IMR-90 (cell line): Measurements from ENCODE around the gene RUNX3. TPM values are rescaled to one million over a fixed set of nuclear protein-coding genes. Genes with fewer than 3 reads are reported as not detected.

ENCODE experiments used
- ATAC-seq: fragments of 200-7000 bp; cut with Tn5 transposase; 2 replicates; pipeline ENCODE4 v1.9.1; 2020; ENCODE audit warnings: low read depth, mild to moderate bottlenecking, moderate library complexity
- BruUV-seq: library from RNA; stranded (reverse); fragments of 400-500 nt; replicated peaks from 2 replicates; lab custom pipeline; 2021; lab: Mats Ljungman, UMichigan
- CTCF ChIA-PET: fragments of 300-600 bp; formaldehyde crosslinking; extraction: SDS; loops from one replicate; lab custom pipeline; 2021; ENCODE audit warnings: antibody characterized with exemption; lab: Yijun Ruan, JAX
- POLR2A ChIA-PET: fragments of 300-600 bp; sonication (Branson Sonifier 250); formaldehyde crosslinking; loops from one replicate; lab custom pipeline; 2022; ENCODE audit warnings: antibody characterized with exemption; ENCODE audit not compliant: unreplicated experiment; lab: Charles Lee
- DNase-seq: peaks from one replicate; pipeline ENCODE4 v3.0.0; 2013
- H2AFZ ChIP-seq: replicated peaks from 2 replicates; pipeline ENCODE3; 2013; ENCODE audit warnings: low read length, mild to moderate bottlenecking; ENCODE audit not compliant: poor library complexity
- H2AK5ac ChIP-seq: 2 replicates; pipeline ENCODE4 v1.6.1; 2013; ENCODE audit warnings: low read depth, low read length, inconsistent platforms
- H2AK9ac ChIP-seq: replicated peaks from 2 replicates; pipeline ENCODE3; 2013; ENCODE audit warnings: mild to moderate bottlenecking, low read depth, low read length, moderate library complexity; ENCODE audit not compliant: poor library complexity
- H2BK120ac ChIP-seq: 2 replicates; pipeline ENCODE4 v1.6.1; 2013; ENCODE audit warnings: low read depth, low read length, inconsistent platforms
- H2BK15ac ChIP-seq: 3 replicates; pipeline ENCODE4 v1.6.1; 2013; ENCODE audit warnings: low read depth, low read length, inconsistent platforms
- H2BK20ac ChIP-seq: 2 replicates; pipeline ENCODE4 v1.6.1; 2013; ENCODE audit warnings: low read depth, mild to moderate bottlenecking, inconsistent platforms, low read length, moderate library complexity
- H2BK5ac ChIP-seq: 2 replicates; pipeline ENCODE4 v1.6.1; 2013; ENCODE audit warnings: mild to moderate bottlenecking, low read depth, low read length, inconsistent platforms; ENCODE audit not compliant: poor library complexity, severe bottlenecking
- H3K14ac ChIP-seq: replicated peaks from 2 replicates; pipeline ENCODE4 v1.6.1; 2013; ENCODE audit warnings: low read depth, low read length, inconsistent platforms
- H3K18ac ChIP-seq: 2 replicates; pipeline ENCODE4 v1.6.1; 2013; ENCODE audit warnings: low read depth, low read length, control low read depth
- H3K23ac ChIP-seq: 2 replicates; pipeline ENCODE4 v1.6.1; 2013; ENCODE audit warnings: low read depth, low read length, inconsistent platforms
- H3K27ac ChIP-seq: 2 replicates; pipeline ENCODE4 v1.5.1; 2013; ENCODE audit warnings: mild to moderate bottlenecking, control low read depth, low read length; ENCODE audit not compliant: insufficient read depth
- H3K27me3 ChIP-seq: 2 replicates; pipeline ENCODE4 v1.6.1; 2013; ENCODE audit warnings: low read length; ENCODE audit not compliant: control insufficient read depth, insufficient read depth
- H3K36me3 ChIP-seq: 2 replicates; pipeline ENCODE4 v1.6.1; 2013; ENCODE audit warnings: low read length, mixed read lengths; ENCODE audit not compliant: control insufficient read depth, insufficient read depth
- H3K4ac ChIP-seq: 2 replicates; pipeline ENCODE4 v1.6.1; 2013; ENCODE audit warnings: low read depth, low read length, inconsistent platforms
- H3K4me1 ChIP-seq: 2 replicates; pipeline ENCODE4 v1.6.1; 2013; ENCODE audit warnings: low read length, mixed read lengths; ENCODE audit not compliant: control insufficient read depth, insufficient read depth
- H3K4me2 ChIP-seq: 2 replicates; pipeline ENCODE4 v1.6.1; 2013; ENCODE audit warnings: low read depth, mild to moderate bottlenecking, control low read depth, low read length, moderate library complexity
- H3K4me3 ChIP-seq: 2 replicates; pipeline ENCODE4 v1.5.1; 2013; ENCODE audit warnings: low read depth, mild to moderate bottlenecking, control low read depth, low read length, moderate library complexity; ENCODE audit not compliant: insufficient read depth
- H3K56ac ChIP-seq: 2 replicates; pipeline ENCODE4 v1.6.1; 2013; ENCODE audit warnings: low read length, inconsistent platforms; ENCODE audit not compliant: insufficient read depth; ENCODE audit errors: extremely low read depth
- H3K79me1 ChIP-seq, 2 experiments: 2 replicates each; pipeline ENCODE4 v1.6.1; 2013; ENCODE audit warnings: low read length in 2 of 2, inconsistent platforms in 1 of 2, low read depth in 1 of 2
- H3K9ac ChIP-seq: 2 replicates; pipeline ENCODE4 v1.6.1; 2013; ENCODE audit warnings: low read depth, low read length, control low read depth
- H3K9me1 ChIP-seq: 2 replicates; pipeline ENCODE4 v1.6.1; 2013; ENCODE audit warnings: low read length, inconsistent platforms; ENCODE audit not compliant: insufficient read depth
- H3K9me3 ChIP-seq: 2 replicates; pipeline ENCODE4 v1.6.1; 2013; ENCODE audit warnings: low read length; ENCODE audit not compliant: control insufficient read depth, insufficient read depth
- H4K20me1 ChIP-seq: 2 replicates; pipeline ENCODE4 v1.6.1; 2013; ENCODE audit warnings: low read length, inconsistent platforms; ENCODE audit not compliant: insufficient read depth
- H4K5ac ChIP-seq: 2 replicates; pipeline ENCODE4 v1.6.1; 2013; ENCODE audit warnings: mild to moderate bottlenecking, low read depth, low read length, control low read depth
- H4K8ac ChIP-seq, 2 experiments: 2 replicates each; pipeline ENCODE4 v1.6.1; 2013; ENCODE audit warnings: low read depth in 2 of 2, low read length in 2 of 2, control low read depth in 1 of 2, inconsistent platforms in 1 of 2
- H4K91ac ChIP-seq: 2 replicates; pipeline ENCODE4 v1.6.1; 2013; ENCODE audit warnings: low read depth, low read length, inconsistent platforms; ENCODE audit not compliant: insufficient read depth
- MAZ ChIP-seq: IDR thresholded peaks from 2 replicates; pipeline ENCODE4 v1.6.1; 2012; ENCODE audit warnings: low read depth, mild to moderate bottlenecking, low read length, improper control_type of control experiment, moderate library complexity, borderline replicate concordance
- MXI1 ChIP-seq: IDR thresholded peaks from 2 replicates; pipeline ENCODE4 v1.6.1; 2012; ENCODE audit warnings: low read depth, mild to moderate bottlenecking, low read length, moderate library complexity, borderline replicate concordance
- RCOR1 ChIP-seq: IDR thresholded peaks from 2 replicates; pipeline ENCODE4 v1.6.1; 2012; ENCODE audit warnings: mild to moderate bottlenecking, low read length, improper control_type of control experiment; ENCODE audit not compliant: insufficient replicate concordance
- WGBS, 2 experiments: methylation state at CpG; one replicate each; pipeline versions ENCODE4 v1.1.5 to v1.1.7; 2013; ENCODE audit warnings: missing lambda C conversion rate in 2 of 2; ENCODE audit not compliant: insufficient read length in 1 of 2; ENCODE audit errors: extremely low coverage in 2 of 2; 5-methylcytosine and 5-hydroxymethylcytosine counted together
- dilution Hi-C: fragments of 300-500 bp; cut with HindIII; formaldehyde crosslinking; loops from one replicate; pipeline ENCODE4 v1.14.3; 2018; ENCODE audit warnings: low sequenced_read_pairs; ENCODE audit not compliant: unreplicated experiment
- in situ Hi-C: fragments of 300-500 bp; cut with MboI; formaldehyde crosslinking; loops from 3 replicates; pipeline ENCODE4 v1.14.3; 2019; ENCODE audit warnings: low sequenced_read_pairs, inconsistent platforms, mixed read lengths
- intact Hi-C: fragments of 100-400 bp; cut with micrococcal nuclease; formaldehyde crosslinking; loops from 2 replicates; pipeline ENCODE4 v1.10.0; 2022
- polyA plus RNA-seq, 3 experiments: library from polyadenylated mRNA; depleted of rRNA; stranded (reverse); fragments of >200 nt; gene quantifications; 2 replicates each; pipeline ENCODE4 v1.2.3, GENCODE V29; 2012; ENCODE audit warnings: low replicate concordance in 1 of 3
- total RNA-seq: library from RNA; depleted of rRNA; stranded (reverse); fragments of >200 nt; gene quantifications from 2 replicates; pipeline ENCODE4 v1.2.3, GENCODE V29; 2012

RUNX3 gene
- total and polyA plus RNA-seq, 2 of the 4 experiments (the other 2 are of a cell fraction): 0.07 TPM; not detected in 1

DNA sequence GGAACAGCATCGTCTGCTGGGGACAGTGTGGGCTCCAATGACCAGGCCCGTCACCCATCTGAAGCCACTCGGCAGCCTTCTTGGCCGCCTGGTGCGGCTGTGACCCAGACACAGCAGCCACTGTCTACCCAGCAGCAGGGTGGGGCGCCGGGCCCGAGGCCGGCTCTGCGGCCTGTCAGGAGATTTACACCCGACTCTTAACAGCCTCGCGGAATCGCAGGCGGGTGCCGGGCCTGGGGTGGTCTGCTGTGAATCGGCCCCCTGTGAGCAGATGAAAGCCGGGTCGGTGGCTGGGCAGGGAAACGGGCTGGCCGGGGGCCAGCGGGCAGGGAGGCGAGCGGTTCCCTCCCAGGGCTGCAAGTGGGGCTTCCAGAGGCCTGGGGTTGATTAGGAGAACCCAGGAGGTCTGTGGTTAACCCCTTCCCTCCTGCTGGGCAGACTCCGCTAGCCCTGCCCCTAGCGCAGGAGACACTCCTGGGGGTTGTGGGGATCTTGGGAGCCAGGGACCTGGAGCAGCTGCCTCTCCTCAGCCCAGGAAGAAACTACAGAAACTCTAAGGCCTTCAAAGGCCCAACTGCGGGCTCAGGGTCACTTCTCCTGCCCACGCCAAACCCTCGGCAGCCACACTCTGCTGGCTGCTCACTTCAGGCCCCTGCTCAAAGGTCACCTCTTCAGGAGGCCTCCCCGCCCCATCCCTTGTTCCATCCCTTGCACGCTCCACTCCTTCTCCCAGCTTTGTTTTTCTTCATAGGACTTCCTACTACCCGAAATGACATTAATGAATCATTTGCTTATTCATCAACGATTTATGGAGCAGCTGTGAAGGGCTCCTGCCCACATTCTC is 15.6 kb downstream of the RUNX3 start:
- H2AFZ ChIP-seq: peak overlapping the region; percentile 83
- POLR2A ChIA-PET: no interaction called here

More for the DNA sequence above, 15.6 kb downstream of the RUNX3 start:
- TF ChIP-seq RCOR1 (no peak), MXI1 (no peak), MAZ (no peak)
- no peak overlapping the region for H2BK20ac ChIP-seq
- peak overlapping the region in 1 of 2 experiments; percentile 22; a peak in 1 of 4 replicates for H4K8ac ChIP-seq
- H2AK5ac ChIP-seq: peak overlapping the region; percentile 33; the same call in 1 of the 2 replicates
- no peaks in the 10 kb centered on the region for H4K20me1 ChIP-seq
- H3K9ac ChIP-seq: no peak overlapping the region
- H3K27ac ChIP-seq: no peak overlapping the region; the same call in 1 of the 2 replicates
- intact Hi-C loops: no loop called here
- no peak overlapping the region for H3K56ac ChIP-seq
- no peaks in the 10 kb centered on the region for H3K36me3 ChIP-seq
- H2BK15ac ChIP-seq: no peak overlapping the region
- BruUV-seq: no TSS peak
- peak overlapping the region; percentile 9 for H2AK9ac ChIP-seq
- H3K4ac ChIP-seq: no peak overlapping the region; the same call in 1 of the 2 replicates
- ATAC-seq: peak; percentile 54
- H2BK5ac ChIP-seq: no peak overlapping the region
- H3K18ac ChIP-seq: no peak overlapping the region
- H3K4me2 ChIP-seq: no peak overlapping the region
- no peak overlapping the region for H3K14ac ChIP-seq
- dilution Hi-C loops: no loop called here
- H3K4me3 ChIP-seq: no peak overlapping the region
- DNase-seq: peak; percentile 47
- no peaks in the 10 kb centered on the region for H3K9me1 ChIP-seq
- no peaks in the 10 kb centered on the region for H3K9me3 ChIP-seq
- no peak overlapping the region for H4K5ac ChIP-seq
- H4K91ac ChIP-seq: no peak overlapping the region
- 48% methylated on average over 21 of the region's 33 CpGs; no CpG with 5 or more reads in 1 of the 2 experiments for WGBS, 2 experiments
- H3K27me3 ChIP-seq: no peaks in the 10 kb centered on the region; the same call in 1 of the 2 replicates
- in situ Hi-C loops: no loop called here
- H3K79me1 ChIP-seq: no peaks in the 10 kb centered on the region
- no peak overlapping the region for H2BK120ac ChIP-seq
- peaks cover 4% of the 10 kb centered on the region; the same call in 1 of the 2 replicates for H3K4me1 ChIP-seq
- no peak overlapping the region for H3K23ac ChIP-seq
- CTCF ChIA-PET: no interaction called here
